GM13976 (cell line): ENCODE measurements around the gene FMR1.

ENCODE experiments used
- DNase-seq: peaks from one replicate; pipeline ENCODE4 v3.0.0; 2012; ENCODE audit warnings: low spot score
- in situ Hi-C: fragments of 300-500 bp; cut with MboI; formaldehyde crosslinking; loops from one replicate; pipeline ENCODE4 v1.12.0; 2022; ENCODE audit warnings: low sequenced_read_pairs, mixed read lengths, inconsistent platforms; ENCODE audit not compliant: unreplicated experiment
- TF ChIP-seq, protein P1 (sequence below): IDR thresholded peaks from 2 replicates; pipeline ENCODE4 v1.5.1; 2012; ENCODE audit warnings: borderline replicate concordance, mild to moderate bottlenecking; ENCODE audit not compliant: insufficient read depth; ENCODE audit errors: extremely low read depth, missing control alignments, control extremely low read depth

FMR1 gene

GRCh38 chrX:147957291-147957690, 45.6 kb downstream of the FMR1 start:
- TF ChIP-seq, protein P1, sequence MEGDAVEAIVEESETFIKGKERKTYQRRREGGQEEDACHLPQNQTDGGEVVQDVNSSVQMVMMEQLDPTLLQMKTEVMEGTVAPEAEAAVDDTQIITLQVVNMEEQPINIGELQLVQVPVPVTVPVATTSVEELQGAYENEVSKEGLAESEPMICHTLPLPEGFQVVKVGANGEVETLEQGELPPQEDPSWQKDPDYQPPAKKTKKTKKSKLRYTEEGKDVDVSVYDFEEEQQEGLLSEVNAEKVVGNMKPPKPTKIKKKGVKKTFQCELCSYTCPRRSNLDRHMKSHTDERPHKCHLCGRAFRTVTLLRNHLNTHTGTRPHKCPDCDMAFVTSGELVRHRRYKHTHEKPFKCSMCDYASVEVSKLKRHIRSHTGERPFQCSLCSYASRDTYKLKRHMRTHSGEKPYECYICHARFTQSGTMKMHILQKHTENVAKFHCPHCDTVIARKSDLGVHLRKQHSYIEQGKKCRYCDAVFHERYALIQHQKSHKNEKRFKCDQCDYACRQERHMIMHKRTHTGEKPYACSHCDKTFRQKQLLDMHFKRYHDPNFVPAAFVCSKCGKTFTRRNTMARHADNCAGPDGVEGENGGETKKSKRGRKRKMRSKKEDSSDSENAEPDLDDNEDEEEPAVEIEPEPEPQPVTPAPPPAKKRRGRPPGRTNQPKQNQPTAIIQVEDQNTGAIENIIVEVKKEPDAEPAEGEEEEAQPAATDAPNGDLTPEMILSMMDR, result no peak
- no peak for DNase-seq
- in situ Hi-C loops, result no loop called here

DNA sequence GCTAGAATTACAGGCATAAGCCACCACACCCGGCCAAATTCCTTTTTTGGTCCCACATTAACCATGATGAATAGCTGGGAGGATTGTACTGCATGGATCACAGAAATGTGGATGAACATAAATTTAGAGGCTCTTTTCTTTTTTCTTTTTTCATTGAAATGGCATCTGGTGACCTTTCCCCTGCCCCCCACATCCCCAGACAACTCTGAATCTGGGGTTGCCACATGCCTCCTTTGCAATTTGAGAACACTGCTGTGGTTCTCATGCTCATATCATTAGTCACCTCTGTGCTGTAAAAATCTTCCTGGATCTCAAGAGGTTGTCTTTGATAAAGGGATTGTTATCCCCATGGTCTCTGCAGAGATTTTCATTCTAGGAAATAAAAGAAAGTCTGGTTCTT, 46.6 kb downstream of the FMR1 start:
- in situ Hi-C loops, result no loop called here
- no peak for DNase-seq
- TF ChIP-seq, protein P1, result no peak

DNA sequence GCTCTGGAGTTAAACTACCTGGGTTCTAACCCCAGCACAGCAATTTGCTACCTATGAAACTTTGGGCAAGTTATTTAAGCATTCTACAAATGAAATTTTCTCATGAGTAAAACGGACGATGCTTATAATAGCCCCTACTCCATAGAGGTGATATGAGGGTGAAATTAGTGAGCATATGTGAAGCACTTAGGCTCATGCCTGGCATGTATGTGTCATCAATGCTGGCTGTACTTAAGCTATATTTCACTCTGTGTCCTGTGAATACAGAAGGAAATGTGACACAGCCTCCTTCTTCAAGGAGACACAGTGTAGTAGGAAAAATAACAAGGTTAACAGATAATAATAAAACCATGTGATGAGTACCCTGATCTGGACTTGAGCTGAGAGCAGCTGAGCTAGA, 49.0 kb downstream of the FMR1 start:
- DNase-seq, result no peak
- TF ChIP-seq, protein P1, result no peak
- in situ Hi-C loops, result no loop called here

- in situ Hi-C loops, result no loop called here
- no peak for DNase-seq
- TF ChIP-seq, protein P1, result no peak
Observed at GRCh38 chrX:147962476-147962875, 50.8 kb downstream of the FMR1 start.

GRCh38 chrX:147978931-147979330, 67.2 kb downstream of the FMR1 start:
- in situ Hi-C loops, result no loop called here
- TF ChIP-seq, protein P1, result no peak
- DNase-seq, result no peak

DNA sequence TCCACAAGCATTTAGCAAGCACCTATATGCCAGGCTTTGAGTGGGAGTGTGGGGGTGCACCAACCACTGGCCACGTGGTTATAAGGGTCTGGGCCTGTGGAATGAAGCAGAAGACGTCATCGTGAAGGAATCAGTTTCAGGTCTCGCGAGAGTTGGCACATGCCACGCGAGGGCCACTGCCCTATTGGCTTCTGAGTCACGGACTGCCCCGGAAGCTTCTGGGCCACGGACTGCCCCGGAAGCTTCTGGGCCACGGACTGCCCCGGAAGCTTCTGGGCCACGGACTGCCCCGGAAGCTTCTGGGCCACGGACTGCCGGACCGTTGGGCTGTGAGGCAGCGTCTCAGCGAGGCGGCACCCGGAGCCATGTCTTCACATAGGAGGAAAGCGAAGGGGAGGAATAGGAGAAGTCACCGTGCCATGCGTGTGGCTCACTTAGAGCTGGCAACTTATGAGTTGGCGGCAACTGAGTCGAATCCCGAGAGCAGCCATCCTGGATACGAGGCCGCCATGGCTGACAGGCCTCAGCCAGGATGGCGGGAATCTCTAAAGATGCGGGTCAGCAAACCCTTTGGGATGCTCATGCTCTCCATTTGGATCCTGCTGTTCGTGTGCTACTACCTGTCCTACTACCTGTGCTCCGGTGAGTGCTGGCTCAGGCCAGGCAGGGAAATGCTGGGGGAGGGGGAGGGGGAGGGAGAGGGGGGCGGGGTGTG, 69.5 kb downstream of the FMR1 start, which contains the start of gene FMR1NB:
Gene FMR1NB (plus strand): TSS at position 300 of the 715 bp plus-strand sequence. CDS start 66 bp downstream, at position 366.
- TF ChIP-seq, protein P1, result no peak
- no peak for DNase-seq
- in situ Hi-C loops, result no loop called here
